NCI-H2107 (cell line): ENCODE results near the gene METRN.

Source experiments
- DNase-seq: peaks from one replicate; lab custom pipeline; 2025; lab: John Stamatoyannopoulos, UW

Gene METRN

DNA sequence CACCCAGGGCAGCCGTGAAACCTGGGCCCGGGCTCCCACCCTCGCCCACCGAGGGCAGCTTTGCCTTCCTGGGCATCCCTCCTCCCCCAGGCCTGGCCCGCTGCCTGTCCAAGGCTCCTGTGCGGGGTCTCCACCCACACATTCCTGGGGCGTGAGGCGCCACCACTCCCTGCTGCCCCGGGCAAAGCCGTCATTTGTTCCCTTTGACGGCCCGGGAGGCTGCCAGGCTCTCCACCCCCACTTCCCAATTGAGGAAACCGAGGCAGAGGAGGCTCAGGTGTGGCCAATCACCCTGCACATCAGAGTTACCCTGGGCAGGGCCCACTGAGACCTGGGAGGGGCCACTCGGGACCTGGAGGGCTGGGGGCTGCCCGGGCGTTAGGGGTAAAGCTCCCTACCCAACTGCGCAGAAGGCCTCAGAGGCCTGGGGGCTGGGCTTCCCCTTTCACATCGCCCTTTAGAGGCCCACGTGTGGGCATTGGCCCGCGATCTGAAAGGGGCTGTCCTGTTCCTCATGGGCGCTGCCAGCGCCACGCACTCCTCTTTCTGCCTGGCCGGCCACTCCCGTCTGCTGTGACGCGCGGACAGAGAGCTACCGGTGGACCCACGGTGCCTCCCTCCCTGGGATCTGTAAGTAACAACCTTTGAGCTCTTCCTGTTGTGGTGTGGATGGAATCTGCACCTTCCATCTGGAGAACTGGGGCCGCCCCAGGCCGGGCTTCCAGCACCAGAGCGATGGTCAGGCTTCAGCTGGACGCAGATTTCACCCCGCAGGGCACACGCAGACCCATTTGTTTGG, 45.8 kb downstream of the METRN start, which contains the start of gene MSLN:
MSLN (plus strand) TSS at position 190 of the 799 bp plus-strand sequence. CDS start 1,947 bp downstream, outside the sequence.
- DNase-seq, result no peak

DNA sequence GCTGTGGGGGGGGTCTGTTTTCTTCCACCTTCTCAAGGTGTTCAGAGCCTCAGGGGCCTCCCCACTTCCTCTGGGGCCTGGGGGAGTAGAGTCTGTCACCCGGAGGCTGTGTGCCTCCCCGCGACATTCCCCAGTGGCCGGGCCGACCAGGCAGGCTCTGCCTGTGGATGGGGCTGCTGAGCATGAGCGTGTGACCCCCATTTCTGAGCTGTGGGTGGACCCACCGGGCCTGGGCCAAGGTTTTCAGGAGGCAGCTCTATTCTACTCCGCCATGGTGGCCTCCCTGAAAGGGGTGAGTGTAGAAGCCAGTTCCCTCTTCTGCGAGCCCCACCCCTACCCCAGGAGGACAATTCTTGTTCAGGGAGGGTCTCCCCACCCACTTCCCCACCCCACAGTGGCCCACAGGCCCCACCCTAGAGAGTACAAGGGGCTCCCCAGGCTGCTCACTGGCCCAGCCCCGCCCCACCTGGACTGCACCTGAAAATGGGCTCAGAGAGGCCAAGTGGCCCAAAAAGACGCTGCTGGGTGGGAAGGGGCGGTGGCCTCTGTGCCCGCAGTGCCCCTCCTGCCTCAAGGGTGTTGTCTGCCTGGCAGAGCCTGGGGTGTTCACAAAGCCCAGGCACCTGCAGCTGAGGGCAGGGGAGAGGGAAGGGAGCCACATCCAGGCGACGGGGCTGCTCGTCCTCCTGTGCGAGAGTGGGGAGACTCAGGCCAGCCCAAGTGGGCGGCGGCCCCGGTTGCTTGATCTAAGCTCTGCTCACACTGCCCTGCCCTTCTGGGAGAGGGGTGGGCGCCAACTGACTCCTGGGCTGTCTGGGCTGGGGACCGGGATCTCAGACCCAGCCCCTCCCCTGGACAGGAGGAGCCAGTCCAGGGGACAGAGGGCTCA, 47.0 kb downstream of the METRN start:
- DNase-seq, result no peak

DNA sequence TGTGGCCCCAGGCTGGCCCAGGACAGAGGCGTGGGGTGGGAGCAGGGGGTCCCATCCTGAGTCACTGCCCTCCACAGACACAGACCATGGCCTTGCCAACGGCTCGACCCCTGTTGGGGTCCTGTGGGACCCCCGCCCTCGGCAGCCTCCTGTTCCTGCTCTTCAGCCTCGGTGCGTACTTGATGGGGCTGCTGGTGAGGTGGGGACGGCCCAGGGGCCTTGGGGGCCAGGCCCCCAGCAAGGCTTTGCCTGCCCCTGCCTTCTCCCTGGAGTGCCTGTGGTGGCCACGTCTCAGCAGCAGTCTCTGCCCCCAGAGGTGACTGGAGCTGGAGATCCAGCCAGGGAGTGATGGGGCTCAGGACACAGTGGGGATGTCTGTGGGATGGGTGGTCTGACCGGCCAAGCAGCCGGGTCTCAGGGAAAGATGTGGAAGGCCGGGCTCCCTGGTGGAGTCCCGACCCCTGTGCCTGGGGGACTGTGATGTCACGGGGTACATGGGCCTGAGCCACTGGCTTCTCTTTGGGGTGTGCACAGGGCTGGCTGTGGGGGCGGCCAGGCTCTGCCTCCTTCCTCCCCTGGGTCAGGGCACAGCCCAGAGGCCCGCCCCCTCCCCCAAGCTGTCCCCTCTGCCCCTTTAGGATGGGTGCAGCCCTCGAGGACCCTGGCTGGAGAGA, 47.8 kb downstream of the METRN start:
- no peak for DNase-seq

DNA sequence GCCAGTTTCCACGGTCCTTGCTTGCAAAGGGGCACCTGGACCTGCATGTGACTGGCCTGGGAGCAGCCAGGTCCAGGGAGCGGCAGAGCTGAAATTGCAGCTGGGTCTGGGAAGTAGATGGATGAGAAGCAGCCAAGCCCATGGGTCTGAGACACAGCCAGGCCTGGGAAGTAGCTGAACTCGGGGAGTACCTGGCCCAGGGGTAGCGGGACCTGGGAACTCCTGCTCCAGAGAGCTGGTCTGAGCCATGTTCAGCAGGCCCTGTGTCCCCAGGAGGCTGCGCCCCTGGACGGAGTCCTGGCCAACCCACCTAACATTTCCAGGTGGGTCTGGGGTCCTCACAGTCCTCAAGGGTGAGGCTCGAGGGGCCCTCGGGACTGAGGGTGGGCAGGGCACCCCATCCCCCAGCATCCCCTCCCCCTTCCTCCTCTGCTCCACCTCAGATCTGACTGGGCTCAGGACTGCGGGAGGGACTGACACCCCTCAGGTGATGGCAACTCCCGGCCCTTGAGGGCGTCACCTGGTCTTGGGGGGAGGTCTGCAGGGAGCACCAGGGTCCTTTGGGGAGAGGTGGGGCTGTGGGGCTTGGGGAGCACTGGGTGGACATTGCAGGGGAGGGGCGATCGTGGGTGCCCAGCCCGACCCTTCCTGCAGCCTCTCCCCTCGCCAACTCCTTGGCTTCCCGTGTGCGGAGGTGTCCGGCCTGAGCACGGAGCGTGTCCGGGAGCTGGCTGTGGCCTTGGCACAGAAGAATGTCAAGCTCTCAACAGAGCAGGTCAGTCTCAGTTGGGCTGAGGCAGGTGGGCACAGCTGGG, 48.7 kb downstream of the METRN start:
- DNase-seq, result no peak

DNA sequence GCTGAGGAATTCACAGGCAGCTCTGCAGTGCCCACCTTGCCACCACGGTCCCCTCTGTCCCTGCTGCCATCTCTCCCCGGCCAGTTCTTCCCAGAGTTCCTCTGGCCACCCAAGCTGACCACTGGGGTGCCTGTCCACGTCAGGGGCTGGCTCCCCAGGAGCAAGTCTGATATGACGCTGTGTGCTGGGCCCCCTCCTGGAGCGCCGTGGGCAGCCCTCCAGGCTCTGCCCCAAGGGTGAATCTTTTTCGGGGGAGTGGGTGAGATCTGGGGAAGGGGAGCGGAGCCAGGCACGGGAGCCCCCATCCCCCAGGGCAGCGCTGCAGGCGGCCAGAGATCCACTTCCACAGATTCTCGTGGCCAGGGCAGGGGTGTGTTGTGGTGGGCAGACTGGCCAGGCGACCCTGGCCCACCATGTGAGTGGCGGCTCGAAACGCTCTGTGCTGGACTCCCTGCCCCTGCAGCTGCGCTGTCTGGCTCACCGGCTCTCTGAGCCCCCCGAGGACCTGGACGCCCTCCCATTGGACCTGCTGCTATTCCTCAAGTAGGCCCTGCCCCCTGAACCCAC, 49.3 kb downstream of the METRN start:
- DNase-seq, result no peak

DNA sequence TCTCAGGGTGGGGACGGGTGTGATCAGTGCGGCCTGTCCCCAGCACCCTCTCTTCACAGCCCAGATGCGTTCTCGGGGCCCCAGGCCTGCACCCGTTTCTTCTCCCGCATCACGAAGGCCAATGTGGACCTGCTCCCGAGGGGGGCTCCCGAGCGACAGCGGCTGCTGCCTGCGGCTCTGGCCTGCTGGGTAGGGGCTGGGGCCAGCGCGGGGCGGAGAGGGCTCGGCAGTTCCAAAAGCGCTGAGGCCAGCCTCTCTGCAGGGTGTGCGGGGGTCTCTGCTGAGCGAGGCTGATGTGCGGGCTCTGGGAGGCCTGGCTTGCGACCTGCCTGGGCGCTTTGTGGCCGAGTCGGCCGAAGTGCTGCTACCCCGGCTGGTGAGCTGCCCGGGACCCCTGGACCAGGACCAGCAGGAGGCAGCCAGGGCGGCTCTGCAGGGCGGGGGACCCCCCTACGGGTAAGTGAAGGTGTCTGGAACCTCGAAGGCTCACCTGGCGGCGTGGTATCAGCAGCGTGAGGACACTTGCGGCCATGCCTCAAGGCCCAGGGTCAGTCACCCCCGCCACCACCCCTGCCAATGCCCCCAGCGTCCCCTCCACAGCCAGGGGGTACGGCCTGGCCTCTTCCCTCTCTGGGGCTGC, 50.0 kb downstream of the METRN start:
- no peak for DNase-seq

DNA sequence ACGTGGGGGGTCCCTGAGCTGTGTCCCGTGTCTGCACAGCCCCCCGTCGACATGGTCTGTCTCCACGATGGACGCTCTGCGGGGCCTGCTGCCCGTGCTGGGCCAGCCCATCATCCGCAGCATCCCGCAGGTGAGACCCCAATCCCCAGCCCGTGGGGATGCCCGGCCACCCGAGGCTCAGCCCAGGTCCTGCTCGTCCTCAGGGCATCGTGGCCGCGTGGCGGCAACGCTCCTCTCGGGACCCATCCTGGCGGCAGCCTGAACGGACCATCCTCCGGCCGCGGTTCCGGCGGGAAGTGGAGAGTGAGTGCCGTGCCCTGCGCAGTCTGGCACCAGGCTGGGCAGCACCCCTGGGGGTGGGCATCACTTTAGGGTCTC, 50.6 kb downstream of the METRN start:
- DNase-seq, result no peak

DNA sequence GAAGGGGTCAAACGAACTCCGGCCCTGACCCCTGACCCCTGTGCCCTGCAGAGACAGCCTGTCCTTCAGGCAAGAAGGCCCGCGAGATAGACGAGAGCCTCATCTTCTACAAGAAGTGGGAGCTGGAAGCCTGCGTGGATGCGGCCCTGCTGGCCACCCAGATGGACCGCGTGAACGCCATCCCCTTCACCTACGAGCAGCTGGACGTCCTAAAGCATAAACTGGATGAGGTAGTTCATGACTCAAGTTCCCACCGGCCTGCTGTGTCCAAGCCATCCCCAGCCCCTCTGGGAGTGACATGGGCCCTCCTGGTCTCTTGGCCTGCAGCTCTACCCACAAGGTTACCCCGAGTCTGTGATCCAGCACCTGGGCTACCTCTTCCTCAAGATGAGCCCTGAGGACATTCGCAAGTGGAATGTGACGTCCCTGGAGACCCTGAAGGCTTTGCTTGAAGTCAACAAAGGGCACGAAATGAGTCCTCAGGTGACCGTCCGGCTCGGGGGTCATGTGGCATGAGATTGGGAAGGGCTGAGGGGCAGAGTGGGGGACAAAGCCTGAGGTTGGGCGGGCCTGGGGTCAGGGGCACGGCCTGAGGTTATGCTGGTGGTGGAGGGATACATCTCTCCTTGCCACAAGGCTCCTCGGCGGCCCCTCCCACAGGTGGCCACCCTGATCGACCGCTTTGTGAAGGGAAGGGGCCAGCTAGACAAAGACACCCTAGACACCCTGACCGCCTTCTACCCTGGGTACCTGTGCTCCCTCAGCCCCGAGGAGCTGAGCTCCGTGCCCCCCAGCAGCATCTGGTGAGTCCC, 51.3 kb downstream of the METRN start:
- DNase-seq, result no peak

DNA sequence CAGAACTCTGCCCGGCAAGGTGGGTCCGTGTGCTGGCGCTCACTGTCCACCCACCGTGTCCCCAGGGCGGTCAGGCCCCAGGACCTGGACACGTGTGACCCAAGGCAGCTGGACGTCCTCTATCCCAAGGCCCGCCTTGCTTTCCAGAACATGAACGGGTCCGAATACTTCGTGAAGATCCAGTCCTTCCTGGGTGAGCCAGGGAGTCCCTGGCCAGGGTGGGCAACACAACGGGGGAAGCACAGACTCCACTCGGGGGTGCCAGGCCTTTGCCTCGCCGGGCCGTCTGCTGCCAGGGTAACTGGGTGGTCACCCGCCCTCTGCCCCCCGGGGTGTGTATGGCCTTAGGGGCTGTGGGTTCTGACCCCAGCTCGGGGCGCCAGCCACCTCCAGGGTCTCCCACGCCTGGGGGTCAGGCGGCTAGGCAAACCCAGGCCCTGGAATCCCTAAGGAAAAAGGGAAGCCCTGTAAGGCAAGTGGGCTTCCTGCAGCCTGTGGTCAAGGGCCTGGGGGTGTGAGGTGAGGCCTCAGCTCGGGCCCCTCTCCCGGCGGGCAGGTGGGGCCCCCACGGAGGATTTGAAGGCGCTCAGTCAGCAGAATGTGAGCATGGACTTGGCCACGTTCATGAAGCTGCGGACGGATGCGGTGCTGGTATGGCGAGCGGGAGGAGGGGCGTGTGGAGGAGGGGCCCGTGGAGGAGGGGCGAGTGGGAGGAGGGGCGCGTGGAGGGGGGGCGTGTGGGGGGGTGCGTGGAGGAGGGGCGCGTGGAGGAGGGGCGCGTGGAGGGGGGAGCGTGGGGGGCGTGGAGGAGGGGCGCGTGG, 52.1 kb downstream of the METRN start:
- DNase-seq, result no peak

DNA sequence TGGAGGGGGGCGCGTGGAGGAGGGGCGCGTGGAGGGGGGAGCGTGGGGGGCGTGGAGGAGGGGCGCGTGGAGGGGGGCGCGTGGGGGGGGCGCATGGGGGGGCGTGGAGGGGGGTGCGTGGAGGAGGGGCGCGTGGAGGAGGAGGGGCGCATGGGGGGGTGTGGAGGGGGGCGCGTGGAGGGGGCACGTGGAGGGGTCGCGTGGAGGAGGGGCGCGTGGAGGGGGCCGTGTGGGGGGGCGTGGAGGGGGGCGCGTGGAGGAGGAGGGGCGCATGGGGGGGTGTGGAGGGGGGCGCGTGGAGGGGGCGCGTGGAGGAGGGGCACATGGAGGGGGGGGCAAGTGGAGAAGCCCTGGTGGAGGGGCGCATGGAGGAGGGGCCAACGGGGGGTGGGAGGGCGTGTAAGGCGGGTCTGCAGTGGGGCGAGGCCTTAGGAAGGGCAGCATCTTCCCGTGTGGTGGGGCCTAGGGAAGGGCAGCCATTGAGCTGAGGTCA, 52.9 kb downstream of the METRN start:
- no peak for DNase-seq

DNA sequence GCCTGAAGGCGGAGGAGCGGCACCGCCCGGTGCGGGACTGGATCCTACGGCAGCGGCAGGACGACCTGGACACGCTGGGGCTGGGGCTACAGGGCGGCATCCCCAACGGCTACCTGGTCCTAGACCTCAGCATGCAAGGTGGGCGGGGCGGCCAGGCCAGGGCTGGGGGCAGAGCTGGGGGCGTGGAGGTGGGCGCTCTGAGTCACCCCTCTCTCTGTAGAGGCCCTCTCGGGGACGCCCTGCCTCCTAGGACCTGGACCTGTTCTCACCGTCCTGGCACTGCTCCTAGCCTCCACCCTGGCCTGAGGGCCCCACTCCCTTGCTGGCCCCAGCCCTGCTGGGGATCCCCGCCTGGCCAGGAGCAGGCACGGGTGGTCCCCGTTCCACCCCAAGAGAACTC, 53.5 kb downstream of the METRN start:
- no peak for DNase-seq
